B cell (primary cell): ENCODE data around the gene SERGEF. TPM values are rescaled to one million over a fixed set of nuclear protein-coding genes. Genes with fewer than 3 reads are reported as not detected.

Experiments
- ATAC-seq: fragments of 200-7000 bp; cut with Tn5 transposase; one replicate; pipeline ENCODE4 v1.10.0; 2021; ENCODE audit warnings: low read depth, mild to moderate bottlenecking, moderate number of reproducible peaks, moderate library complexity
- CTCF ChIA-PET: fragments of 350-600 bp; sonication (Branson Sonifier 250); formaldehyde crosslinking; loops from one replicate; lab custom pipeline; 2021; ENCODE audit warnings: antibody characterized with exemption, inconsistent platforms; lab: Charles Lee
- POLR2A ChIA-PET: fragments of 350-600 bp; sonication (Branson Sonifier 250); formaldehyde crosslinking; loops from one replicate; lab custom pipeline; 2021; ENCODE audit warnings: antibody characterized with exemption; lab: Charles Lee
- DNase-seq: peaks from one replicate; pipeline ENCODE4 v3.0.0; 2013
- H2AFZ ChIP-seq: 2 replicates; pipeline ENCODE4 v1.6.1; 2012; ENCODE audit warnings: mild to moderate bottlenecking, low read depth, low read length; ENCODE audit not compliant: insufficient read depth, poor library complexity, severe bottlenecking
- H3K27ac ChIP-seq, 2 donors: 1 replicate in 1 of 2; 2 replicates in 1 of 2; pipeline ENCODE4 v1.5.1; 2012 to 2013; ENCODE audit warnings: low read length in 2 of 2, mild to moderate bottlenecking in 2 of 2, moderate library complexity in 1 of 2
- H3K27me3 ChIP-seq, 4 experiments: fragments of 200-600 bp in 1 of 4; sonication (generic) in 1 of 4; replicated peaks in 1 of 4; 1 replicate in 2 of 4; 2 replicates in 2 of 4; pipeline versions ENCODE4 v1.6.1 to v1.7.0; 2013 to 2016; ENCODE audit warnings: low read length in 3 of 4, mild to moderate bottlenecking in 2 of 4, mixed read lengths in 1 of 4, moderate library complexity in 1 of 4; ENCODE audit not compliant: insufficient read depth in 4 of 4, control insufficient read depth in 3 of 4; ENCODE audit errors: control extremely low read depth in 1 of 4
- H3K36me3 ChIP-seq, 2 experiments: replicated peaks in 1 of 2; 1 replicate in 1 of 2; 2 replicates in 1 of 2; pipeline versions ENCODE4 v1.6.1 to v1.7.1; 2013; ENCODE audit warnings: low read length in 1 of 2; ENCODE audit not compliant: insufficient read depth in 2 of 2, control insufficient read depth in 1 of 2; ENCODE audit errors: control extremely low read depth in 1 of 2, extremely low read depth in 1 of 2
- H3K4me1 ChIP-seq, 2 donors: fragments of 200-600 bp in 1 of 2; sonication (generic) in 1 of 2; 1 replicate in 1 of 2; 2 replicates in 1 of 2; pipeline versions ENCODE4 v1.5.1 to v1.6.1; 2013 to 2017; ENCODE audit warnings: low read length in 2 of 2; ENCODE audit not compliant: control insufficient read depth in 2 of 2, insufficient read depth in 2 of 2
- H3K4me2 ChIP-seq: replicated peaks from 2 replicates; pipeline ENCODE3; 2012; ENCODE audit warnings: mild to moderate bottlenecking, low read depth, low read length; ENCODE audit not compliant: poor library complexity, severe bottlenecking
- H3K4me3 ChIP-seq, 5 experiments: fragments of 200-600 bp in 1 of 5; sonication (generic) in 1 of 5; 1 replicate in 3 of 5; 2 replicates in 2 of 5; pipeline versions ENCODE4 v1.5.1 to v1.7.0; 2011 to 2016; ENCODE audit warnings: low read length in 4 of 5, mild to moderate bottlenecking in 4 of 5, low read depth in 2 of 5, control low read depth in 1 of 5, moderate library complexity in 1 of 5; ENCODE audit not compliant: insufficient read depth in 1 of 5; ENCODE audit errors: control extremely low read depth in 1 of 5, extremely low read depth in 1 of 5
- H3K79me2 ChIP-seq: fragments of 200-600 bp; sonication (generic); one replicate; pipeline ENCODE4 v1.6.0; 2016; ENCODE audit warnings: low read length; ENCODE audit not compliant: control insufficient read depth, insufficient read depth
- H3K9ac ChIP-seq: fragments of 200-600 bp; sonication (generic); 2 replicates; pipeline ENCODE4 v1.6.1; 2017; ENCODE audit warnings: mild to moderate bottlenecking, low read length, moderate library complexity
- H3K9me3 ChIP-seq, 3 donors: one replicate each; pipeline versions ENCODE4 v1.6.1 to v1.7.1; 2013; ENCODE audit warnings: low read length in 2 of 3; ENCODE audit not compliant: control insufficient read depth in 2 of 3, insufficient read depth in 1 of 3; ENCODE audit errors: control extremely low read depth in 1 of 3
- H4K20me1 ChIP-seq: 2 replicates; pipeline ENCODE4 v1.6.0; 2012; ENCODE audit warnings: mild to moderate bottlenecking, low read length; ENCODE audit not compliant: insufficient read depth, control insufficient read depth, poor library complexity, severe bottlenecking
- H3K27ac Mint-ChIP-seq: one replicate; pipeline ENCODE4 v1.8.0; 2021; ENCODE audit warnings: mixed read lengths
- H3K27me3 Mint-ChIP-seq: one replicate; pipeline ENCODE4 v1.8.0; 2021; ENCODE audit warnings: mixed read lengths
- H3K4me1 Mint-ChIP-seq: one replicate; pipeline ENCODE4 v1.8.0; 2021; ENCODE audit warnings: mixed read lengths
- H3K4me3 Mint-ChIP-seq: one replicate; pipeline ENCODE4 v1.8.0; 2021; ENCODE audit warnings: mixed read lengths
- H3K9me3 Mint-ChIP-seq: one replicate; pipeline ENCODE4 v1.8.0; 2022; ENCODE audit warnings: mixed read lengths; ENCODE audit not compliant: insufficient read depth
- EZH2 ChIP-seq: IDR thresholded peaks from 2 replicates; pipeline ENCODE4 v1.6.1; 2012; ENCODE audit warnings: borderline replicate concordance, low read depth, mild to moderate bottlenecking, moderate library complexity, low read length; ENCODE audit not compliant: insufficient read depth, poor library complexity, severe bottlenecking
- WGBS: methylation state at CpG from one replicate; pipeline ENCODE4 v1.1.5; 2013; ENCODE audit warnings: missing lambda C conversion rate; ENCODE audit not compliant: insufficient coverage; 5-methylcytosine and 5-hydroxymethylcytosine counted together
- intact Hi-C: fragments of 100-400 bp; cut with micrococcal nuclease; formaldehyde crosslinking; loops from one replicate; pipeline ENCODE4 v1.10.0; 2022
- polyA plus RNA-seq: library from polyadenylated mRNA; depleted of rRNA; stranded (reverse); fragments of >200 nt; gene quantifications from 2 replicates; pipeline ENCODE4 v1.2.3, GENCODE V29; 2012
- total RNA-seq, 2 donors: library from RNA; stranded (reverse); fragments of 120-200 nt in 1 of 2; gene quantifications; 1 replicate in 1 of 2; 2 replicates in 1 of 2; pipeline versions ENCODE4 v1.2.3 to v1.2.4, GENCODE V29; 2013 to 2022
- TF ChIP-seq, protein P1 (sequence below): fragments of 200-600 bp; IDR thresholded peaks from one replicate; pipeline ENCODE4 v1.8.0; 2022; ENCODE audit warnings: antibody characterized with exemption, mild to moderate bottlenecking

SERGEF gene
- total and polyA plus RNA-seq, 2 donors (not counting 1 experiment from before 2014, with no cell fraction given), result 24.2 to 54.3 TPM

DNA sequence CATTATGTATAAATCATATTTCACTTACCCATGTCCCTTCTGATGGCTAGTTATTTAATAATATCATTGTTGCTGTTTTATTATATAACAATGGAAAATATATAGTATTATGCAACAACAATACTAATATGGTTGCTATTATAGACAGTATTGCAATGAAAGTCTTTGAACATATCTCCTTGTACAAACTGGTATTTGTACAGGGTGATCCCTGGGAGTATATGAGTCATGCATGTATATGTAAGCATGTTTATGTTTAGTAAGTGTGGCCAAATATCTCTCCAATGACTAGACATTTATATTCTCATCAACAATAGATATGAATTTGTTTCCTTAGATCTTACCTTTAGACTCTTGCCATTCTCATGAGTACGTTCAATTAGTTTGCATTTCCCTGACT lies 222.4 kb downstream of the SERGEF start:
- CTCF ChIA-PET, result no interaction called here
- intact Hi-C loops, result no loop called here
- H3K4me3 Mint-ChIP-seq, result no peak overlapping the region
- Histone ChIP-seq H3K4me2 (no peak overlapping the region), H3K36me3 (no peaks in the 10 kb centered on the region), H3K79me2 (no peaks in the 10 kb centered on the region), H4K20me1 (no peaks in the 10 kb centered on the region), H2AFZ (no peak overlapping the region), H3K27ac (no peak overlapping the region), H3K9me3 (peaks cover 0 to 2% (median 0%) of the 10 kb centered on the region in 3 donors), H3K27me3 (no peaks in the 10 kb centered on the region), H3K4me1 (no peaks in the 10 kb centered on the region), H3K4me3 (no peak overlapping the region), H3K9ac (no peak overlapping the region)
- H3K9me3 Mint-ChIP-seq, result no peaks in the 10 kb centered on the region
- no peak overlapping the region for H3K27ac Mint-ChIP-seq
- ATAC-seq (no peak), DNase-seq (no peak)
- WGBS, result no CpG with 5 or more reads among the region's 1 CpG
- TF ChIP-seq, protein P1, sequence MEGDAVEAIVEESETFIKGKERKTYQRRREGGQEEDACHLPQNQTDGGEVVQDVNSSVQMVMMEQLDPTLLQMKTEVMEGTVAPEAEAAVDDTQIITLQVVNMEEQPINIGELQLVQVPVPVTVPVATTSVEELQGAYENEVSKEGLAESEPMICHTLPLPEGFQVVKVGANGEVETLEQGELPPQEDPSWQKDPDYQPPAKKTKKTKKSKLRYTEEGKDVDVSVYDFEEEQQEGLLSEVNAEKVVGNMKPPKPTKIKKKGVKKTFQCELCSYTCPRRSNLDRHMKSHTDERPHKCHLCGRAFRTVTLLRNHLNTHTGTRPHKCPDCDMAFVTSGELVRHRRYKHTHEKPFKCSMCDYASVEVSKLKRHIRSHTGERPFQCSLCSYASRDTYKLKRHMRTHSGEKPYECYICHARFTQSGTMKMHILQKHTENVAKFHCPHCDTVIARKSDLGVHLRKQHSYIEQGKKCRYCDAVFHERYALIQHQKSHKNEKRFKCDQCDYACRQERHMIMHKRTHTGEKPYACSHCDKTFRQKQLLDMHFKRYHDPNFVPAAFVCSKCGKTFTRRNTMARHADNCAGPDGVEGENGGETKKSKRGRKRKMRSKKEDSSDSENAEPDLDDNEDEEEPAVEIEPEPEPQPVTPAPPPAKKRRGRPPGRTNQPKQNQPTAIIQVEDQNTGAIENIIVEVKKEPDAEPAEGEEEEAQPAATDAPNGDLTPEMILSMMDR, result no peak
- no peak for TF ChIP-seq EZH2
- H3K27me3 Mint-ChIP-seq, result no peaks in the 10 kb centered on the region
- POLR2A ChIA-PET, result no interaction called here
- no peaks in the 10 kb centered on the region for H3K4me1 Mint-ChIP-seq

DNA sequence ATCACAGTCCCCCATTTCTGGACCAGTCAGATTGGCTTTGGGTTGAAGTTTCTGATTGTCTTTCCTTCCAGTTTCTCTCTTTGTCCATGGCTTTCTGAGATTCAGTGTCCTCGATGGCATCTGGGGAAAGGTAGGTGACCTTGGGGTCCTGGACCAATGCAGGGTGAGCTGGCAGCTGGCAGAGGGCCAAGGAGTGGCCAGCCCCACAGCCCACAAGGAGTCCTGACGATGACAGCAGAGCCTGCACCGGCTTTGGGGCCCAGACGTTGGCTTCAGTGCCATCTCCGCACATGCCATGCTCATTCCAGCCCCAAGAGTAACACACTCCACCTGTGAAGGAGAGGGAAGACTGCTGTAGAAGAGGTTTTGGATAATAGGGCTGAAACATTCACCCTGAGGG lies 224.8 kb downstream of the SERGEF start:
- Histone ChIP-seq H3K27me3 (no peaks in the 10 kb centered on the region), H3K27ac (no peak overlapping the region), H4K20me1 (no peaks in the 10 kb centered on the region), H3K79me2 (no peaks in the 10 kb centered on the region), H2AFZ (no peak overlapping the region), H3K4me2 (no peak overlapping the region), H3K9ac (no peak overlapping the region), H3K4me3 (no peak overlapping the region), H3K9me3 (peaks cover 0 to 2% (median 0%) of the 10 kb centered on the region in 3 donors), H3K36me3 (no peaks in the 10 kb centered on the region), H3K4me1 (no peaks in the 10 kb centered on the region)
- ATAC-seq (no peak), DNase-seq (no peak)
- ChIA-PET POLR2A (no interaction called here), CTCF (no interaction called here)
- intact Hi-C loops, result no loop called here
- H3K9me3 Mint-ChIP-seq, result no peaks in the 10 kb centered on the region
- no peaks in the 10 kb centered on the region for H3K4me1 Mint-ChIP-seq
- TF ChIP-seq EZH2, result no peak
- no peak overlapping the region for H3K27ac Mint-ChIP-seq
- 100% methylated on average over 1 of the region's 5 CpGs for WGBS
- H3K27me3 Mint-ChIP-seq, result no peaks in the 10 kb centered on the region
- no peak overlapping the region for H3K4me3 Mint-ChIP-seq
